ENCODE measurements around the gene SRP68.

The SRP68 gene

DNA sequence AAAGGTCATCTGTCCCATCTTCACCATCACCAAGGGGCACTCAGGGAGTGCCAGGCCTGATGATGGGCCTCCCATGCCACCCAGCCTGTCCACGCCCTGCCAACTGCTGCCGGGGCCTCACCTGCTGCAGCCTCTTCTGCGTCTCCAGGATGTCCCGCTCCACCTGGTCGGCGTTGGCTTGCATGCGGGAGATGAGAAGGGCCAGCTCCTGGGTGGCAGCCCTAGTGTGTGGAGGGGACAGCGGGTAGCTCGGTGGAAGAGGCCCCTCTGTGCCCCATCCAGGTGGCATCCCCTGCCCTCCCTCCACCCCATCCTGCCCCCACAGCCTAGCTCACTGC lies 48.4 kb downstream of the SRP68 start:
- DNase-seq (ENCODE audit: extremely low read depth, low read depth), result no peak
- H3K4me3 ChIP-seq (replicated peaks; ENCODE audit: low read depth, low read length), result no peak overlapping the region
- TF ChIP-seq CTCF (IDR thresholded peaks at IDR 0.05; ENCODE audit: low read depth, low read length, missing control alignments), result no peak

DNA sequence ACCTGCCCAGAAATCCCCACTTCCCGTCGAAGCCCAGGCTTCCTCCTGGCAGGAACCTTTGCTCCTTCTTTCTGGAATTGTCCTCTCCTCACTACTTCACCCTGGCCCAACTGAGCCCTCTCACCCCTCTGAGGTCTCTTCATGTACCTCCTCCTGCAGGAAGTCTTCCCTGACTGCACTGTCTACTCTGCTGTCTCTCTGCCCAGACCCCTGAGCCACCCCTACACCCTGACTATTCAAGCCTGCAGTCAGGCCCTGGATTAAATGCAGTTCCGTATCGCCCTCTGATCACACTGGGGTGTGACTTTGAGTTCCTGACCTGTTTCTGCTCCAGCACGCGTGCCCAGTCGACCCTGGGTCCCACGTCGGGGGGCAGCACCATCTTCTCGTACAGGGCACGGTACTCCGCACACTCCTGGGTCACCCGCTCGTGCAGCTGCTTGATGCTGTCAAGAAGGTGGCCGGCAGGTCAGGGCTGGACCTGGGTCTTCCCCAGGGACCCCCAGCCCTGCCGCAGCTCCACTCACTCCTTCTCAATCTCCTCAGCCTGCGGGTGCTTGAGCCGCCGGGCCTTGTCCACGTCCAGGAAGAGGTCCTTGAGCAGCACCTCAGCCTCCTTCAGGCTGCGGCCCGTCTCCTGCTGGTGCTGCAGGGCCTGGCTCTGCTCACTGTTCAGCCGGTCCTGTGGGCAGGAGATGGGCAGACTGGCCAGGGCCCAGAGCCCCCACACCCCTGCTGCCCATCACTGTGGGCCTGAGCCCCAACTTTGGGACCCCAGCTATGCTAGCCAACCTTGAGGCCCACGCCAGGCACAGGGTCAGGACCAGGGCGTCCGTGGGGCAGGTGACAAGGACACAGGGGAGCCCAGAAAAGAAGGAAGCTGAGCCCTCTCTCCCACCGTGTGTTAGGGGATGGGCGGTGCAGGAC lies 49.1 kb downstream of the SRP68 start:
- no peak for DNase-seq (ENCODE audit: extremely low read depth, low read depth)
- H3K4me3 ChIP-seq (replicated peaks; ENCODE audit: low read depth, low read length), result no peak overlapping the region
- no peak for TF ChIP-seq CTCF (IDR thresholded peaks at IDR 0.05; ENCODE audit: low read depth, low read length, missing control alignments)

GRCh38 chr17:76022285-76022684 lies 50.0 kb downstream of the SRP68 start:
- H3K4me3 ChIP-seq (replicated peaks; ENCODE audit: low read depth, low read length), result no peak overlapping the region
- no peak for TF ChIP-seq CTCF (IDR thresholded peaks at IDR 0.05; ENCODE audit: low read depth, low read length, missing control alignments)
- DNase-seq (ENCODE audit: extremely low read depth, low read depth), result no peak

DNA sequence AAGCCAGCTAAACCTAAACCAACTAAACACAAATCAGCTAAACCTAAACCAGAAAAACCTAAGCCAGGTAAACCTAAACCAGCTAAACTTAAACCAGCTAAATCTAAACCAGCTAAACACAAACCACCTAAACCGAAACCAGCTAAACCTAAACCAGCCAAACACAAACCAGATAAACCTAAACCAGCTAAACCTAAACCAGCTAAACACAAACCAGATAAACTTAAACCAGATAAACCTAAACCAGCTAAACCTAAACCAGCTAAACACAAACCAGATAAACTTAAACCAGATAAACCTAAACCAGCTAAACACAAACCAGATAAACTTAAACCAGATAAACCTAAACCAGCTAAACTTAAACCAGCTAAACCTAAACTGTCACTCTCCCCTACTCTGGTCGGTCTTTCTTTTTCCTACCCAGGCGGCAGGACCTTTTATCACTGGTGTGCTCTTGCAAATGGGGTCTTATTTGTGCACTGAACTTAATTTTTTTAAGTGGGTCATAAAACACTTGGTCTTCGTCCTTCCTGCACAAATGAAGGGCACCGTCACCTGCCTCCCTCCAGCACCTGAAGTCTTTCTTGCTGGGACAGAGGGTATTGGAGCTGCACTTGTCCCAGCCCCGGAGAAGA lies 52.4 kb downstream of the SRP68 start:
- no peak for DNase-seq (ENCODE audit: extremely low read depth, low read depth)
- TF ChIP-seq CTCF (IDR thresholded peaks at IDR 0.05; ENCODE audit: low read depth, low read length, missing control alignments), result no peak
- H3K4me3 ChIP-seq (replicated peaks; ENCODE audit: low read depth, low read length), result no peak overlapping the region

GRCh38 chr17:76018801-76019200 lies 53.5 kb downstream of the SRP68 start:
- H3K4me3 ChIP-seq (replicated peaks; ENCODE audit: low read depth, low read length), result no peak overlapping the region
- DNase-seq (ENCODE audit: extremely low read depth, low read depth), result no peak
- TF ChIP-seq CTCF (IDR thresholded peaks at IDR 0.05; ENCODE audit: low read depth, low read length, missing control alignments), result no peak

DNA sequence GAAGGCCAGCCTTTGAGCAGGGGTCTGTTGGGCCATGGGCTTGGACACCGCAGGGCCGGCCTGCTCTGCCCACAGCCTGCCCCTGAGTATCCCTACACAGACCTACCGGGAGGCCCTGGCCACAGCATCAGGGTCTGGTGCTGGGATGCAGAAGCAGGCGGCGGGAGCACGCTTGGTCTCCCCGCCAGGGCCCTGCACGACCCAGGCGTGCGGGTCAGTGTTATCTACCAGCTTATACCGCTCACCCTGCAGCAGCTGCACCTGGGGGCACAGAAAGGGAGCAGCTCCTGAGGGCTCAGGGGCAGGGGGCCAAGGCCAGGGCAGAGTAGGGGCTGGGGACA lies 54.0 kb downstream of the SRP68 start:
- TF ChIP-seq CTCF (IDR thresholded peaks at IDR 0.05; ENCODE audit: low read depth, low read length, missing control alignments), result no peak
- DNase-seq (ENCODE audit: extremely low read depth, low read depth), result no peak
- no peak overlapping the region for H3K4me3 ChIP-seq (replicated peaks; ENCODE audit: low read depth, low read length)
